Measurements from ENCODE around the gene MBP. TPM values are rescaled to one million over a fixed set of nuclear protein-coding genes. Genes with fewer than 3 reads are reported as not detected.

The MBP gene
- total and polyA plus RNA-seq, 2 experiments from 2014 or later = 18.4 to 22.9 TPM

GRCh38 chr18:77086034-77086433 lies 46.5 kb downstream of the MBP start:
- Mint-ChIP-seq H3K9me3 (no peaks in the 10 kb centered on the region), H3K27me3 (ENCODE audit: insufficient read depth, low read depth, poor library complexity) (peaks cover 32% of the 10 kb centered on the region), H3K4me3 (no peak overlapping the region), H3K27ac (no peak overlapping the region), H3K36me3 (ENCODE audit: low read depth) (no peaks in the 10 kb centered on the region), H3K4me1 (peaks cover 32% of the 10 kb centered on the region)
- H3K9me2 ChIP-seq (ENCODE audit: insufficient read depth) = no peaks in the 10 kb centered on the region
- no peaks in the 10 kb centered on the region; the same call in 1 of the 2 replicates for H4K20me1 ChIP-seq (replicated peaks; ENCODE audit: insufficient read depth)
- H3K4me2 ChIP-seq = no peak overlapping the region
- H3K36me3 ChIP-seq (ENCODE audit: insufficient read depth) = no peaks in the 10 kb centered on the region
- no peak for ATAC-seq
- no peak for DNase-seq (ENCODE audit: low spot score)
- H3K27ac ChIP-seq (ENCODE audit: low read depth) = no peak overlapping the region
- H3K4me1 ChIP-seq (ENCODE audit: insufficient read depth) = peaks cover 22% of the 10 kb centered on the region
- no peaks in the 10 kb centered on the region for H3F3A ChIP-seq (replicated peaks; ENCODE audit: low read depth)
- TF ChIP-seq ZNF114 (CRISPR knock-in tag; IDR thresholded peaks at IDR 0.05) (no peak), ETS1 (IDR thresholded peaks at IDR 0.05) (no peak), POLR2AphosphoS5 (IDR thresholded peaks at IDR 0.05; ENCODE audit: low read depth) (no peak), STAT1 (IDR thresholded peaks at IDR 0.05; ENCODE audit: unreplicated experiment) (no peak), ZNF331 (CRISPR knock-in tag; IDR thresholded peaks at IDR 0.05; ENCODE audit: low read depth) (no peak), CREB1 (CRISPR knock-in tag; IDR thresholded peaks at IDR 0.05; ENCODE audit: low read depth) (no peak), CTCF (conservative IDR thresholded peaks at IDR 0.05; ENCODE audit: low read depth in 2 of 2) (no peak), ZNF462 (CRISPR knock-in tag; IDR thresholded peaks at IDR 0.05) (no peak), REST (IDR thresholded peaks at IDR 0.05; ENCODE audit: unreplicated experiment) (no peak), NANOG (IDR thresholded peaks at IDR 0.05; ENCODE audit: borderline replicate concordance) (no peak), EZH2 (IDR thresholded peaks at IDR 0.05; ENCODE audit: low read depth, unreplicated experiment) (no peak), EZH2phosphoT487 (IDR thresholded peaks at IDR 0.05; ENCODE audit: unreplicated experiment) (no peak), JUNB (IDR thresholded peaks at IDR 0.05; ENCODE audit: unreplicated experiment) (no peak)
- H3K79me2 ChIP-seq (replicated peaks; ENCODE audit: insufficient read depth) = peaks cover 5% of the 10 kb centered on the region; the same call in 1 of the 2 replicates
- no peak overlapping the region for H3K4me3 ChIP-seq
- H2AFZ ChIP-seq = no peak overlapping the region
- peaks cover 15% of the 10 kb centered on the region for H3K27me3 ChIP-seq (ENCODE audit: insufficient read depth)

Data from GM23338 (cell line).